ENCODE data around the gene MLXIP.

GRCh38 chr12:122067966-122068365 is 10.6 kb upstream of the MLXIP start:
- TF ChIP-seq CTCF (IDR thresholded peaks at IDR 0.05) (peak in 2 of 3 experiments; percentile 29 to 42), POLR2AphosphoS5 (IDR thresholded peaks at IDR 0.05) (peak; percentile 47 to 76), EP300 (IDR thresholded peaks at IDR 0.05) (no peak), POLR2A (IDR thresholded peaks at IDR 0.05; ENCODE audit: low read depth) (no peak)
